Measurements from ENCODE around the gene NBL1.
A peak's percentile ranks its signal among the peaks of the same experiment; 100 is the strongest.

The NBL1 gene

GRCh38 chr1:19670787-19671186 lies 26.7 kb downstream of the NBL1 start:
- no peak for DNase-seq

DNA sequence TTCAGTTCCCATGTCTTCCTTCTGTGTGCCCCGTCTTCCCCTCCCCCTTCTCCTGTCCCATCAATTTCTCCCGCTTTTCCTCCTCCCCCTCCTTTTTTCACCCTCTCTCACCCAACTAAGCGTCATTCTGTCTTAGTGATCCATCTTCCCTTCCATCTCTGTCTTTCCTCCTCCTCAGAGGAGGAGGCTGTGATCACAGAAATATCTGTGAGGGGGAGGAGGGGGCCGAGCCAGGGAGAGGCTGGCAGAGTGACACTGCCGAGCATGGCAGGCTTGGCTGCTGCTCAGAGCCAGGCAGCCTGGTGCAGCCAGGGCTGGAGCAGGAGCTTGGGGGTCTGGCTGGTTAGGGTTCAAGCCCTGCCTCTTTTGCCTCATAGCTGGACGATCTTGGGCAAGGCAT lies 28.1 kb downstream of the NBL1 start:
- no peak for DNase-seq

DNA sequence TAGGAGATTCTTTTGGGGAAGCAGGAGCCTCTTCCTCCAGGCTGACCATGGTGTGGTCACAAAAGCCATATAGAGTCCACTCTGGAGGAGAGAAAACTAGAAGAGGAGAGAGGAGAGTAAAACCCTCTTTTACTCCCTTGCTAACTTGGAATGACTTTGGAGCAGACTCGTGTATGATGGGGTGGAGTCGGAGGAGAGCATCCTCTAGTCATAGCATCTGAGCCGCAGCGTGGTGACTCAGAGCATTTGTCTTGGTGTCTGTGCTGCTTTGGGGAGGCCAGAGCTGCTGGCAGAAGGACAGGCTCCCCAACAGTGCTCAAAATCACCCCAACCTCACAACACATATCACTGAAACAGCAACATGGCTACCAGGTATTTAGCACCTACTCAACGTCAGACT lies 31.7 kb downstream of the NBL1 start:
- DNase-seq = no peak

- peak; percentile 83 for DNase-seq
Observed at GRCh38 chr1:19676438-19676922, 32.4 kb downstream of the NBL1 start.

DNA sequence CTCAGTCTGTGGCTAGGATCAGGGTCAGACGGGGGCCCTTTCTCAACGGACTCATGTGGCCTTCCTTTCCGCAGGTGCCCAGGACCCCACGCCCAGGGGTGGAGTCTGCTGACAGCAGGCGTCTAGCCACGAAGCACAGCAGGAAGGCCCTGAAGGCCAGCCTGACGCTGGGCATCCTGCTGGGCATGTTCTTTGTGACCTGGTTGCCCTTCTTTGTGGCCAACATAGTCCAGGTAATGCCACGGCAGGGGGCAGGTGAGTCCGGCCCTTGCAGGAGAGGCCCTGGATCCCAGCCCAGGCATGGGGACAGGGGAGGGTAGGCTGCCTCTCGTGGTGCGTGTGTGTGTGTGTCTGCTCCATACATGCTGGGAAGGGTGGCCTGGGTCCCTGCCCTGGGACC lies 34.4 kb downstream of the NBL1 start:
- no peak for DNase-seq

GRCh38 chr1:19678931-19679453 lies 34.9 kb downstream of the NBL1 start:
- DNase-seq = no peak

DNA sequence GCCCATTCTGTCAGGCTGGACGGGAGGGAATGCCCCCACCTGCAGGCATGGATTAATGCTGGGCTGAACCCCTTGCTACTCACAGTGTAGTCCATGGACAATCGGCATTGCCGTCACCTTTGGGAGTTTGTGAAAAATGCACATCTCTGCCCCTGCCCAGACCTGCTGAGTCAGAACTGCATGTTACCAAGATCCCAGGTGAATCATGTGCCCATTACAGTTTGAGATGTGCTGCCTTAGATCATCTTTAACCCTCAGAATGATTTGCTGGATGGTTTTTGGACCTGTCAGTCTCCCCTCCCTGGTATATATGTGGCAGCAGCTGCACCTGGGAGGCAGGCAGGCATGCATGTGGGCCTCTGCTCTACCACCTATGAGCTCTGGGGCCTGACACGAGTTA lies 35.6 kb downstream of the NBL1 start:
- no peak for DNase-seq

DNA sequence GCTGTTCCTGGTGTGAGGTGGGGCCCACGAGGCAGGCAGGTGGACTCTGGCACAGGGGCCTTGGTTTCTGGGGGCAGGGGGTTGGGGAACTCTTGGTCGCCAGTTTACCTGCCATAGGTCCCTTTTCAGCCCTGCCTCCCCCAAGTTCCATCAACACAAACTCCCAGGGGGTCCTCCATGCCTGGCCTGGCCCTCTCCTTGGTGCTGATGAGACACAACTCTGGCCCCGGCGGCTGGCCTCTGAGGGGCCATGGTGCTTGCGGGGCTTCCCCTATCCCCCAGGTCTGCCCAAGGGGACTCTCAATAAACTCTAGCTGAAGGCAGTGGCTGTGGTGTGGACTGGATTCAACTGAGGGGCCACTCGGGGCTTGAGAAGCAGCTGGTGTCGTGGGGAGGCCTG lies 36.5 kb downstream of the NBL1 start:
- DNase-seq = no peak

DNA sequence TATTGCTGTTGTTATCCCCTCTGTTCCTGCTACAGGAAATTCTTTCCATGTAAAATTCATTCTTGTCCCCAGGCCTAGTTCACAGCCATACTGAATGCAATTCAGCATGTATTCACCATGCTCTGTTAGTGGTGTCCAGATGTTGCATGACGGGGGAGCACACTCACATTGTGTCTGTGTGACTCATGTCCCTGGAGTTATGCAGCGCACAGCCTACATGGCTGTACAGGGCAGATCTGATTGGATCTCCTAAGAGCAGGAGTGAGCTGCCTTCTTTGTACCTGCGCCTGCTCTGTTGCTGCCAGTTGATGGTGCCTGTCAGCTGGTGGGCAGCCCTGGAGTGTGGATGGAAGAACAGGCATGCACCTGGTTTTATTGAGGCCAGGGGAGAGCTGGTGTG lies 38.1 kb downstream of the NBL1 start:
- DNase-seq = no peak

DNA sequence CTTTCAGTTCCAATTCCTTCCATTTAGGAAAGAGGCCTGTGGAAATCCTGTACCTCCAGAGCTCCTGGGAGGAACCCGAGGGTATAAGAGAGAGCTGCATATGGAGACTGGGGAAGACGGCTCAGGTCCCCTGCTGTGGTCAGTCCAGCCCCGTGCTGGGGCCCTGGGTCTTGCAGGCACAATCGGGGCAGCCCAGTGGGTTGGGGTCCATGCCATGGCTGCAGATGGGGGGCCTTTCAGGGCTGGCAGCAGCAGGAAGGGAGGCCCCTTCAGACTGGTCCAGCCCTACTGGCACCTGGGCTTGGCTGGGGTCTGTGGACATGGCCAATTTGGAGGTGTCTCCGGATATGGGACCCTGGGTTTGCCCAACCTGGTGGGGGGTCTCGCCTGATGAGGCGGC lies 38.8 kb downstream of the NBL1 start:
- no peak for DNase-seq

DNA sequence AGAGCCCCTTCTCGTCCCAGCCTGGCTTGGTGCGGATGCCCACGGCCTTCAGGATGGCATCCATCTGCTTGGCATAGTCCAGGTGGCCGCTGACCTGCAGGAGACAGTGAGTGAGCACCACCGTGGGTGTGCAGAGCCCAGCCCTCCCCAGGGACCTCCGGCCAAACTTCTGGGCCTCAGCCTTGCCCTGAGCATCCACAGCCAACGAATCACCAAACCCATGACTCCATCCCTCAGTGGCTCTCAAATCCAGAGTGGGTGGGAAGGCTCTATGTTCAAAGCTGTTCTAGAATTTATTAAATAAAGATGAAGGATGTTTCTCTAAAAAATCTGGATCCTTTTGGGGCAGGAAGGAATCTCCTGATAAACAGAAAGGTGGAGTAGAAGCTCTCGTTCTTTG lies 39.2 kb downstream of the NBL1 start:
- no peak for DNase-seq

DNA sequence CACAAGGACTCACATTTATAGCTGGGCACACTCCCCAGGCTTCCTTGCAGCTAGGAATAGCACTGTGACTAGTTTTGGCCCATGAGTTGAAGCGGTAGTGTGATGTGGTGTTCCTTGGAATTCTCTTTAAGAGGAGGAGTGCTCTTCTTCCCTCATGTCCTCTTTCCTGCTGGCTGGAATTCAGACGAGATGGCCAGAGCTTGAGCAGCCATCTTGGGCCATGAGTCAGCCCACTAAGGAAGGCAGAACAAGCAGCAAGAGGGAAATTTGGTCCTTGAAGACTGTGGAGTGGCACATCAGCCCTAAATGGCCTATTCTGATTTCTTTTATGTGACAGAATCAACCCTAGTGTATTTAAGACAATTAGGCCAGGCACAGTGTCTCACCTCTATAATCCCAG lies 40.6 kb downstream of the NBL1 start:
- no peak for DNase-seq

GRCh38 chr1:19685994-19686393 lies 41.9 kb downstream of the NBL1 start:
- DNase-seq = no peak

DNA sequence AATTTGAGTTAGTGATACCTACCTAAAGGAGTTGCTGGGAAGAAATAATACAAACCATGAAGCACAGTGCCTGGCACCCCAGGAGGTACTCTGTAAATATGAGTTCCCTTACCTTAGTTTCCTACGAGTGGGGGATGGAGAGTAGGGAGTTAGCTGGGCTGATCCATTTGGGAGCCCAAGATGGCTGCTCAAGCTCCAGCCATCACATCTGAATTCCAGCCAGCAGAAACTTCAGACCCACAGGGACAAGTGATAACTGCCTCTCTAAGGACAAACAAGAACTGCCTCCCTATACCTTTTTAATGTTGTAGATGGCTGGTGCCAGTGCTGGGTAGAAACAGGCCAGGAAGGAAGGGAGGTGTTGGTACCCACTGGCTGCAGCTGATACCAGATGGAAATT lies 43.3 kb downstream of the NBL1 start:
- DNase-seq = no peak

- DNase-seq = no peak
Observed at GRCh38 chr1:19688041-19688842, 44.1 kb downstream of the NBL1 start.

DNA sequence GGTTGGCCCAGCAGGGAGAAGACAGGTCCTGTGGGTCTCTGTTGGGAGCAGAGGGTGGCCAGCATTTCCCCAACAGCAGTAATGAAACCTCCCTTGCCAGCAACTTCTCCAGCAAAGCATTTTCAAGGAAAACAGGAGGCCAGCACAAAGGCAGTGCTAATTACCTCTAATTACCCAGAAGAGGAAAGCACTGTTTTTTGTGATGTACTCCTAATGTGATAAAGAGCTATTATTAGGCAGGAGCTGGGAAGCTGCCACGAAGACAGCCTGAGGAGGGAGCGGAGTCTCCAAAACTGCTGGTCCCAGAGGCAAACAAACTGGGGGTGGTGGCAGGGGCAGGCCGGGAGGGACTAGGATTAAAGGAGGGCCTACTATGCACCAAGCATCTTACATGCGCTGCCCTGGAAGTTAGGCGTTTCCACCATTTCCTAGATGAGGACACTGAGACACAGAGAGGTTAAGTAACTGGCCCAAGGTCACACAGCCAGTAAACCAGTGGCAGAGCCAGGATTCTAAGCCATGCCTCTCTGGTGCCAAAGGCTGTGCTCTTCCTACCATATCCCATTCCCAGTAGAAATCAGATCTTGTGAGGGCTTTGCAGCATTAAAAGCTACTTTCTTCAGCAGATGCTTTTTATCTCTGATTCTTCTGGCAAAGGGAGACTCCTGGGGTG lies 45.1 kb downstream of the NBL1 start:
- no peak for DNase-seq

DNA sequence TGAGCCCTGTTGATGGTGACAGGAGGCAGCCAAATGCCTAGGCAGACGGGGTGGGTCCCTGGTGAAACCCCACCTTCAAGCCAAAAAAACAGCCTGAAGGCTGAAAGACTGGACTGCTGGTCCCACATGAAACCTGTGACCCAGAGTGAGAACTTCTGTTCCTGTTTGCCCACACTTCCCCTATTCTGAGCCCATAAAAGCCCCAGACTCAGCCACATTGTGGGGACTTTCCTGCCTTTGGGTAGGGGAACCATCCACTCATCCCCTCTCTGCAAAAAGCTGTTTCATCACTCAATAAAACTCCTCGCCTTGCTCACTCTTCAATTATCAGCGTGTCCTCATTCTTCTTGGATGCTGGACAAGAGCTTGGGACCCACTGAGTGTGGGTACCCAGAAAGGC lies 45.7 kb downstream of the NBL1 start:
- DNase-seq = no peak

DNA sequence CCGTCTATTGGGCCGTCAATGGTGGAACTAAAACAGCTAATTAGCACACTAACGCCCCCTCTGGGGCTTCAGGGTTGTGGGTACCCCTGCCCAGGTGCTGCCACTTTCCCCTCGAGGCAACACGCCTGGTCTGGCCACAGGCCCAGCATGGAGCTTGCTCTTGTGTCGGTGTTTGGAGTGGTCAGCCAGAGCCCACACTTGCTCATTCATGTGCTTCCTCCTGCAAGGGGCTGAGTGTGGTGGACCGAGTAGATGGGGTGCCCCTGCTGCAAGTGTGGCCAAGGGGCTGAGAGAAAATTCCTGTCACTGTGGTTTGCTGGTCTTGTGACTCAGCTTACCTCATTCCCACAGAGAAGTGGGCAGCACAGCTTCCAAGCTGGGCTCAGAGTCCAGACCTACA lies 46.2 kb downstream of the NBL1 start:
- DNase-seq = no peak

GRCh38 chr1:19694298-19694697 lies 50.2 kb downstream of the NBL1 start:
- DNase-seq = no peak

GRCh38 chr1:19695772-19696171 lies 51.7 kb downstream of the NBL1 start:
- DNase-seq = no peak

GRCh38 chr1:19696820-19697219 lies 52.7 kb downstream of the NBL1 start:
- no peak for DNase-seq

- no peak for DNase-seq
Observed at GRCh38 chr1:19698181-19698580, 54.1 kb downstream of the NBL1 start.

DNA sequence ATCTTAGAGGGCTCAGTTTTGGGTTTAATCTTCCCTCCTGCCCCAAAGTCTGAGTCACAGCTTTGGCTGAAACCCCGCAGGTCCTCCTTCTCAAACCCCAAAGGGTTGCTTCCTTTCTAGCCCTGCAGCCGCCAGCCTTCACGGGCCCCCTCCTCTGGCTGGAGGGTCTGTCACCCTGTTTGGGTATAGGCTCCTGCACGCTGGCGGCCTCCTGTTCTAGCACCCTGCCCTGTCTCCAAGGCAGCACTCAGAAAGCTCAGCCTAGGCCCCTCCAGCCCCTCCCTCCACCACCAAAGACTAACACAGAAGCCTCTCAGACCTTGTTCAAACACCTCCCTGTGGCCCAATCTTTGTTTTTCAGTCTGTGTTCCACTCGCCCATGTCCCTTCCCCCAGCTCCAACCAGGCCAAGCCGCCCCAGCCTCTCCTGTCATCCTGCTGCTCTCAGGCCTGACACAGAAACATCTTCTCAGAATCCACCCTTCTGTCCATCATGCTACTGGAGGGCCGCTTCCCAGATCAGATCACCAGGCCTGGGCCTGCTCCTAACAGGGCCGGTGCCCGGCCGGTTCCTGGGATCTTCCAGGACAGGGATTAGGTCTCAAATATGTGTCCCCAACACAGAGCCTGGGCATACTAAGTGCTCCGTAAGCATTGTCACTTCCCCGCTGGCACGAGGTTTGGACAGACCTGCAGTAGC lies 56.1 kb downstream of the NBL1 start:
- no peak for DNase-seq

DNA sequence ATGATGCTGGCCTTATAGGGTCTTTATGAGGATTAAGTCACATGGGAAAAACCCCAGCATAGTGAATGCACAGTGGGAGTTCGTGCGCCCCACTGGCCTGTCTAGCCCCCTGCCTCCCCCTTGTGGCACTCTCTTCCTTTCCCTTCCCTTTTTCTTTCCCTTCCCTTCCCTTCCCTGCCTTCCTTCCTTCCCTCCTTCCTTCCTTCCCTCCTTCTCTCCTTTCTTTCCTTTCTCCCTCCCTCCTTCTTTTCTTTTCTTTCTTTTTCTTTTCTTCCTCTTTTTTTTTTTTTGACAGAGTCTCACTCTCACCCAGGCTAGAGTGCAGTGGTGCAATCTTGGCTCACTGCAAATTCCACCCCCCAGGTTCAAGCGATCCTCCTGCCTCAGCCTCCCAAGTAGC lies 59.2 kb downstream of the NBL1 start:
- DNase-seq = no peak

Measured in hematopoietic multipotent progenitor cell treated with erythropoietin and hydrocortisone succinate and interleukin-3 and kit ligand, for 4 days (in vitro differentiated cells).